SK-N-SH (cell line): ENCODE data around the gene LEKR1. TPM values are rescaled to one million over a fixed set of nuclear protein-coding genes. Genes with fewer than 3 reads are reported as not detected.

ENCODE experiments used
- polyA plus RNA-seq, 3 experiments: library from polyadenylated mRNA; depleted of rRNA; stranded (reverse); fragments of >200 nt; gene quantifications; 2 replicates each; pipeline ENCODE4 v1.2.3, GENCODE V29; 2012
- small RNA-seq, 7 experiments: library from RNA; depleted of rRNA; stranded (forward); fragments of <200 nt; gene quantifications; one replicate each; pipeline ENCODE3, GENCODE V24; 2012

The LEKR1 gene
- polyA plus RNA-seq, 1 of the 3 experiments (the other 2 are of a cell fraction): 0.30 TPM

Small RNA genes lying within 50 kb of the gene (small RNA-seq; reads per million reads assigned to genes)
- gene KLF3P2: 0 reads per million in 7 experiments

Other genes with a start within 250 kb of the LEKR1 start
- 6.2 TPM in 2 replicates for gene TIPARP, start 151.8 kb upstream of the LEKR1 start, polyA plus RNA-seq (2012; rRNA removed)